ENCODE data around the gene KCNK15.
"Not testable (repeated sequence)": the region's sequence is repeated elsewhere in the genome, so short reads cannot be mapped to it uniquely, and the experiment has no call there.

The KCNK15 gene

GRCh38 chr20:44758247-44759101, 12.8 kb downstream of the KCNK15 start:
- in situ Hi-C loops (cut with MboI; ENCODE audit: low sequenced_read_pairs), result no loop called here

GRCh38 chr20:44759595-44759994, 13.9 kb downstream of the KCNK15 start:
- in situ Hi-C loops (cut with MboI; ENCODE audit: low sequenced_read_pairs), result no loop called here

- in situ Hi-C loops (cut with MboI; ENCODE audit: low sequenced_read_pairs), result no loop called here
Observed at GRCh38 chr20:44761423-44761822, 15.8 kb downstream of the KCNK15 start.

- in situ Hi-C loops (cut with MboI; ENCODE audit: low sequenced_read_pairs), result no loop called here
Observed at GRCh38 chr20:44762466-44763140, 16.9 kb downstream of the KCNK15 start.

- in situ Hi-C loops (cut with MboI; ENCODE audit: low sequenced_read_pairs), result not testable (repeated sequence)
Observed at GRCh38 chr20:44763798-44764197, 18.1 kb downstream of the KCNK15 start.

GRCh38 chr20:44765091-44765490, 19.4 kb downstream of the KCNK15 start:
- in situ Hi-C loops (cut with MboI; ENCODE audit: low sequenced_read_pairs), result no loop called here

GRCh38 chr20:44765701-44766347, 20.2 kb downstream of the KCNK15 start:
- in situ Hi-C loops (cut with MboI; ENCODE audit: low sequenced_read_pairs), result no loop called here

GRCh38 chr20:44768256-44768655, 22.6 kb downstream of the KCNK15 start:
- in situ Hi-C loops (cut with MboI; ENCODE audit: low sequenced_read_pairs), result no loop called here

- in situ Hi-C loops (cut with MboI; ENCODE audit: low sequenced_read_pairs), result no loop called here
Observed at GRCh38 chr20:44768854-44769480, 23.3 kb downstream of the KCNK15 start.

GRCh38 chr20:44769481-44769863, 23.8 kb downstream of the KCNK15 start:
- in situ Hi-C loops (cut with MboI; ENCODE audit: low sequenced_read_pairs), result no loop called here

GRCh38 chr20:44770484-44771171, 25.0 kb downstream of the KCNK15 start:
- in situ Hi-C loops (cut with MboI; ENCODE audit: low sequenced_read_pairs), result no loop called here

GRCh38 chr20:44771172-44771535, 25.5 kb downstream of the KCNK15 start:
- in situ Hi-C loops (cut with MboI; ENCODE audit: low sequenced_read_pairs), result no loop called here

- in situ Hi-C loops (cut with MboI; ENCODE audit: low sequenced_read_pairs), result no loop called here
Observed at GRCh38 chr20:44772636-44773035, 27.0 kb downstream of the KCNK15 start.

GRCh38 chr20:44773070-44773829, 27.6 kb downstream of the KCNK15 start:
- in situ Hi-C loops (cut with MboI; ENCODE audit: low sequenced_read_pairs), result no loop called here

GRCh38 chr20:44776980-44777379, 31.3 kb downstream of the KCNK15 start:
- in situ Hi-C loops (cut with MboI; ENCODE audit: low sequenced_read_pairs), result no loop called here

- in situ Hi-C loops (cut with MboI; ENCODE audit: low sequenced_read_pairs), result no loop called here
Observed at GRCh38 chr20:44780226-44780625, 34.6 kb downstream of the KCNK15 start.

- in situ Hi-C loops (cut with MboI; ENCODE audit: low sequenced_read_pairs), result no loop called here
Observed at GRCh38 chr20:44781118-44781517, 35.5 kb downstream of the KCNK15 start.

- in situ Hi-C loops (cut with MboI; ENCODE audit: low sequenced_read_pairs), result no loop called here
Observed at GRCh38 chr20:44781791-44782190, 36.1 kb downstream of the KCNK15 start.

GRCh38 chr20:44784688-44785087, 39.0 kb downstream of the KCNK15 start:
- in situ Hi-C loops (cut with MboI; ENCODE audit: low sequenced_read_pairs), result no loop called here

GRCh38 chr20:44785768-44786167, 40.1 kb downstream of the KCNK15 start:
- in situ Hi-C loops (cut with MboI; ENCODE audit: low sequenced_read_pairs), result no loop called here

All from HL-60/S4 treated with phorbol 12-myristate 13-acetate at 8.2 ng/mL for 4 days and 3 days (cell line).